ENCODE measurements around the gene ERC1.

ERC1 gene

DNA sequence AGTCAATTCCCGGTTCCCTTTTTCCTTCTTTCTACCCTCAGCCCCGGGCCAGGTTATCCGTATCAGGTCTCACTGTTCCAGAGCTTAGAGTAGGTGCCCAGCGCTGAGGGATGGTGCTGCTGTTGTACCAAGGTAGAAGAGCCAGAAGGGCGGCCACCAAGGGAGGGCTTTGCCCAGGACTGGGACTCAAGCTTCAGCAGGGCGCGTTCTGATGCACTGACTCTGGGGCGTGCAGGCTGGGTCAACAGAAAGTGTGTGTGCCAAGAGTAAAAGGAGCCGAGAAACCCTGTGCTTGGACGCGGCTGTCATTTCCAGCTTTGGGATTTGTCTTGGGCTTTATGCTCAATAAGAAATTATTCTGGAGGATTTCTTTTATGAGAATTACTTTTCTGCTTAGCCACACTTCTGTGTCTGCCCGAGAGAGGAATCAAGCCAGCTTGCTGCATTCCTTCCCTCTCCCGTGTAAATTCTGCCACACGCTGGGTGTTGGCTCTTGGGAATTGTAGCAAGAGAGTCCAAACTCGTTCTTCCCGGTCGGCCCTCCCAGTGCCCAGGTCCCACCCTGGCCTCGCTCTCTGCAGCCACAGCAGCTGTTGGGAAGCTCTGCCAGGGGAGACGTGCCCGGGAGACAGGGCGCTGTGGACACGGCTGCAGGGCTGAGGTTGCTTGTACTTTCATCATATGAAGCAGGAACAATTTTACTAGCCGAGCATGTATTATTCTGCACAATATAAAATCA lies 505.3 kb downstream of the ERC1 start:
- DNase-seq (ENCODE audit: insufficient read length, low spot score) (no peak), FAIRE-seq (no peak)

- FAIRE-seq (peak; percentile 67), DNase-seq (ENCODE audit: insufficient read length, low spot score) (no peak)
Measured at GRCh38 chr12:1497161-1497560, 506.1 kb downstream of the ERC1 start.

DNA sequence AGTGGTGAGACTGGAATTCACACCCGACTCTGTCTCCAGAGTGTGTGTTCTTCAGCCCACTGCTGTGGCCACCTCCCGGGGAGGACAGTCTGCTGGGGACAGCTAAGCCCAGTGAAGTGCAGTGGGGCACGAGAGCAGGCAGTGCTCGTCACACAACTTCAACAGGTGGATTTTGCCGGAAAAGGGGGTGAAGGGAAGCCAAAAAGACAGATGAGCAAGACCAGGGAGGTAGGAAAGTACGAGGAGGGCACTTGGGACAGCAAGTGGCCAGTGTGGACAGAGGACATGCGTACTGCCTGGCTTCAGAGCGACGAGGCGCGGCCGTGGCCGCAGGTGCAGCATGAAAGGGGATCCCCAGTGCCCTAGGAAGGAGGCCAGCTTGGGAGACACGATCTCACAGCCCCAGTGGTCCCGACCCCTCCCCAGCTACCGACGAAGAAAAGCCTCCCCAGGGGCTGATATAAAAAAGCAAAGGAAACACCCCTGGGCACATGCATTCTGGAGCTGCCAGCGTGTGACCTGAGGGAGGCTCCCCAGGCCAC lies 507.2 kb downstream of the ERC1 start:
- DNase-seq (ENCODE audit: insufficient read length, low spot score) (no peak), FAIRE-seq (no peak)

GRCh38 chr12:1499351-1499750 lies 508.3 kb downstream of the ERC1 start:
- FAIRE-seq (peak; percentile 72), DNase-seq (ENCODE audit: insufficient read length, low spot score) (no peak)

- peak; percentile 88 for FAIRE-seq
- peak; percentile 48 for DNase-seq (ENCODE audit: insufficient read length, low spot score)
Measured at GRCh38 chr12:1500095-1500801, 509.2 kb downstream of the ERC1 start.

DNA sequence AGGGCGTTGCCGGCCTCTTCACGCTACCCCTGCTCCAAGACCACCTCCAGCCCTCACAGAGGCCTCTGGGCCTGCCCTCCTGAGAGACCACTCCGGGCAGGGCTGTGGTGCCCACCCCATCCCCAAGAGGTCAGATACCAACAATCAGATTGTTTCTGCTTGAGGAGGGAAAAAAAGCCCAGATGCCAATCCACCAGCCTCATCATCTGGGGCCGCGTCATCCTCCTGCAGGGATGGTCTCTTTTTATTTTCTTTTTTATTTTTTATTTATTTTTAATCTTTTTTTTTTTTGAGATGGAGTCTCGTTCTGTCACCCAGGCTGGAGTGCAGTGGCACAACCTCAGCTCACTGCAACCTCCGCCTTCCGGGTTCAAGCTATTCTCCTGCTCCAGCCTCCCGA lies 510.0 kb downstream of the ERC1 start:
- FAIRE-seq (no peak), DNase-seq (ENCODE audit: insufficient read length, low spot score) (no peak)

DNA sequence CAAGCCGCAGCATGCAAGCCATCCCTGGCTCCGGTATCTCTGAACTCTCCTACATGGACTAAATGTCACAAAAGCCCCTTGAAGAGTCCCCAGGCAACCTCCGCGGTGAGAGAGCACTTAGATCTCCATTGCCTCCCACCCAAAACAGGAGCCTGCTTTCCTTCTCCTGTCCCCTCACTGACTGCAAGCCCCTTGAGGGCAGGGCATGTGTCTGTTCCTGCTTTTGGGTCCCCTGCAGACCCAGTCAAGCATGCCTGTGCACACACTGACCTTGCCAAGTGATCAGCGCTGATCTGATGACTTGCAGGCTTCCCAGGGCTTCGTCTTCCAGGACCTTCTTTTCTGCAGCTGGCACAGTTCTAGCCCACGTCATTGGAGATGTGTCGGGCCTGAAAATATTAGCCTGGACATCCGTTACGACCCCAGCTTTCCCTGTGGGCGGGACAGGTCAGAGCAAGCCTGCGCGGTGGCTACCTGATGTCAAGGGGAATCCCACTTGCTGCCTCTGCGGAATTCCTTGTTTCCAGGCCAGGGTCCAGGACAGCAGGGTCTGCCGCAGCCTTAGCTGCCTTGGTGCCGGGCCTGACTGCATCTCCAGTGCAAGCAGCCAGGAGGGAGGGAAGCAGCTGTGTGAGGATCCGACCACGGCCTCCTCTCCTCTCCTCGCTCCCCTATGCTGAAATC lies 510.8 kb downstream of the ERC1 start:
- FAIRE-seq (peak; percentile 74), DNase-seq (ENCODE audit: insufficient read length, low spot score) (no peak)

DNA sequence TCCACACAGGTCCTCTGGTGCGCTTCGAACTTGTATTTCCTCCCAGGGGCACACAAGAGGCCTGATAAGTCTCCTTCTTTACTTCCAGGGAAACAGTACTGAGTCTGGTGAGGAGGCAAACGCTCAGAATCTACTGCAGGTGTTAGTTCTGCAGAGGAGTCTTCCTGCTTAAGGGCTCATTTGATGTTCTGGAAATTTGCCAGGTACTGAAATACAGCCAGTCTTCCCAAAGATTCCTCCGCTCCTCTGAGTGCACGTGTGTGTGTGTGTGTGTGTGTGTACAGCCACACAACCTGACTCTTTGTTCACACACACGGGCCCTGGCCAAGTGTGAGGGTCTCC lies 511.3 kb downstream of the ERC1 start:
- FAIRE-seq: no peak
- DNase-seq (ENCODE audit: insufficient read length, low spot score): no peak

DNA sequence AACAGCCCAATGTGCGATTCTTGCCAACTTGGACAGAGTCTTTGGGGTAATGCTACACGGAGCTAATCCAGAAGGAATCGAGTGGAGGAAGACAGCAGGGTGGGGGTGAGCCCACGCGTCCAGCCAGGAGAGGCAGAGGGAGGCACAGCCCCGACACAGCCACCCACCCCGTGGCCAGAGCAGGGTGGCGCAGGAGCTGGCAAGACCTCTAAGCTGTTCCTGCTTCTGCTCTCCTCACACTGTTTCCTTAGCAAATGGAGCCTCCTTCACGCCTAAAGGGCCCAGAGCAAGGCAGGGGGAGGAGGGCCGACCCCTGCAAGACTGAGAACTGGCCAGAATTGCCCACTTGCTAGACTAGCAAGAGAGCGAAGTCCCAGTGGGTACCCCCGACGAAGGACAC lies 511.8 kb downstream of the ERC1 start:
- FAIRE-seq (peak; percentile 85), DNase-seq (ENCODE audit: insufficient read length, low spot score) (no peak)

- FAIRE-seq: peak; percentile 72
- no peak for DNase-seq (ENCODE audit: insufficient read length, low spot score)
Measured at GRCh38 chr12:1503281-1503711, 512.3 kb downstream of the ERC1 start.

GRCh38 chr12:1504304-1504894 lies 513.4 kb downstream of the ERC1 start:
- FAIRE-seq (peak; percentile 58), DNase-seq (ENCODE audit: insufficient read length, low spot score) (no peak)

GRCh38 chr12:1504895-1505311 lies 513.9 kb downstream of the ERC1 start:
- FAIRE-seq: peak; percentile 58
- DNase-seq (ENCODE audit: insufficient read length, low spot score): no peak

GRCh38 chr12:1505576-1505975 lies 514.6 kb downstream of the ERC1 start:
- peak; percentile 81 for FAIRE-seq
- no peak for DNase-seq (ENCODE audit: insufficient read length, low spot score)

- DNase-seq (ENCODE audit: insufficient read length, low spot score): no peak
- FAIRE-seq: no peak
Measured at GRCh38 chr12:1507308-1507707, 516.3 kb downstream of the ERC1 start.

- no peak for DNase-seq (ENCODE audit: insufficient read length, low spot score)
- FAIRE-seq: peak; percentile 54
Measured at GRCh38 chr12:1509413-1510052, 518.5 kb downstream of the ERC1 start.

- DNase-seq (ENCODE audit: insufficient read length, low spot score) (no peak), FAIRE-seq (no peak)
Measured at GRCh38 chr12:1510056-1510812, 519.2 kb downstream of the ERC1 start.

GRCh38 chr12:1515010-1515409 lies 524.0 kb downstream of the ERC1 start:
- DNase-seq (ENCODE audit: insufficient read length, low spot score) (no peak), FAIRE-seq (no peak)

DNA sequence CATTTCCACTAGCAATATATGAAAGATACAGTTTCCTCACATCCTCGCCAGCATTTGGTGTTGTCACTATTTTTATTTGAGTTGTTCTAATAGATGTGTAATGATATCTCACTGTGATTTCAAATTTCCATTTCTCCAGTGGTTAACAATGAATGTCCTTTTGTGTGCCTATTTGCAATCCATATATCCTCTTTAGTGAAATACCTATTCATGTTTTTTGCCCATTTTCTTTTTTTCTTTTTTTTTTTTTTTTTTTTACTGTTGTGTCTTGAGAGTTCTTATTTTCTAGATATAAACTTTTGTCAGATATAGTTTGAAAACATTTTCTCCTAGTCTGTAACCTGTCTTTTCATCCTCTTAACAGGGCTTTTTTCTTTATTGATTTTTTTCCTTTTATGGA lies 524.4 kb downstream of the ERC1 start:
- no peak for FAIRE-seq
- no peak for DNase-seq (ENCODE audit: insufficient read length, low spot score)

DNA sequence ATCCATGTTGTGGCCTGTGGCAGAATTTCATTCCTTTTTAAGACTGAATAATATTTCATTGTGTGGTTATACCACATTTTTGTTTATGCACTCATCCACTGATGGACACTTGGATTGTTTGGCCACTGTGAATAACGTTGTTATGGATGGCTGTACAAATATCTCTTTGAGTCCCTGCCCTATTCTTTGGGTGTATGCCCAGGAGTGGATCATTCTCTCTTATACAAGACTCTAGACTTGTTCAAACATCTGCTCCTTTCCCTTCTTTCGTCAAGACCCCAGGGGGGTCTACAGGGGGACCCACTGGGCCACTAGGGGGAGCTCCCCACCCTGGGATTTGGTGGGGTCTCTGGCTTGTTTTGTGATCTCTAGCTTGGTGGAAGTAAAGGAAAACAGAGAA lies 526.0 kb downstream of the ERC1 start:
- FAIRE-seq (peak; percentile 80), DNase-seq (ENCODE audit: insufficient read length, low spot score) (no peak)
